GM18519 (cell line): ENCODE measurements around the gene C4orf50.

ENCODE experiments used
- ATAC-seq: cut with Tn5 transposase; IDR thresholded peaks from one replicate; pipeline ENCODE4 v1.9.1; 2021; ENCODE audit warnings: mild to moderate bottlenecking, moderate library complexity; ENCODE audit not compliant: unreplicated experiment, low FRiP score

The C4orf50 gene

DNA sequence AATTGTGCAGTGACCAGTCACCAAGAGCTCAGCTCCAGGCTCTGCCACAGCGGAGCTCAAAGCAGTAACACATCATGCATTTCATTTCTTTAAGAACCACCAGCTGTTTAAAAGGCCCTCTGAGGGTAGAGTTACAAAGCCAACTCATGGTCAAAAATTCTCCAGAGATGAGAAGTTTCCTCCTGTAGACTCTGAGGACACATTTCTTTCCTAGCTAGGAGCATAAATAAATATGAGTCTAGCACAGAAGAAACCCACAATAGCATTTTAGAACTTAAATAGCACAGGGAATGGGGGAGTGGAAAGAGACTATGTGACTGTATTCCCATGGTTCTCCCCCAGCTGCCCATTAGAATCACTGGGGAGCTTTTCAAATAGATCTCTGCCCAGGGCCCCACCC lies 118.8 kb downstream of the C4orf50 start:
- ATAC-seq, result no peak

GRCh38 chr4:5897674-5898073 lies 120.6 kb downstream of the C4orf50 start:
- ATAC-seq, result no peak

GRCh38 chr4:5895287-5895686 lies 122.9 kb downstream of the C4orf50 start:
- no peak for ATAC-seq

- ATAC-seq, result no peak
Observed at GRCh38 chr4:5894266-5894665, 124.0 kb downstream of the C4orf50 start.

GRCh38 chr4:5893591-5893990 lies 124.6 kb downstream of the C4orf50 start:
- no peak for ATAC-seq

DNA sequence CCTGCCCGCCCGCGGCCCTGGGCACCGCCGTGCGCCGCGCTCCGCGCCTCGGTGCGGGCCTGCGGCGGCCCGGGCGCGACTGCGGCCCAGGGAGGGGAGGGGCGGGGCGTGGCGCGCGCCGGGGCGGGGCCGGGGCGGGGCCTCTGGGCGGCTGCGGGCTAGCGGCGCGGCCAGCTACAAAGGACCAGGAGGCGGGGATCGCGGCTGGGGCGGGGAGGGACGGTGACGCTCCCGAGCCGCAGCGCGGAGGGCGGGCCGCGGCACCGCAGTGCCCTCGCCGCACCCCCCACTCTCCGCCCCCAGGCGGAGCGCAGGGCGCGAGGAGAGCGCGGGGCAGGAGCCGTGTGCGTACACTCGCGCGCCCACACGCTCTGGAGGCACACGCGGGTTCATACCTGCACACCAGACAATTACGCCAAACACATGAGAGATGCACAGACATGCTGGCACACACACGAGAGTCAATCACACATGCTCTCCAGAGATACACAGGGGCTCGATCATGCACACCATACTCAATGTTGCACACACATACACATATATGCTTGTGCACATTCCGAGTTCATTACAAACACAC lies 125.1 kb downstream of the C4orf50 start, which contains the start of gene CRMP1:
Gene CRMP1, minus strand, starts transcription at position 83 of the 577 bp plus-strand sequence. CDS start 117 bp downstream, outside the sequence.
- ATAC-seq, result no peak

DNA sequence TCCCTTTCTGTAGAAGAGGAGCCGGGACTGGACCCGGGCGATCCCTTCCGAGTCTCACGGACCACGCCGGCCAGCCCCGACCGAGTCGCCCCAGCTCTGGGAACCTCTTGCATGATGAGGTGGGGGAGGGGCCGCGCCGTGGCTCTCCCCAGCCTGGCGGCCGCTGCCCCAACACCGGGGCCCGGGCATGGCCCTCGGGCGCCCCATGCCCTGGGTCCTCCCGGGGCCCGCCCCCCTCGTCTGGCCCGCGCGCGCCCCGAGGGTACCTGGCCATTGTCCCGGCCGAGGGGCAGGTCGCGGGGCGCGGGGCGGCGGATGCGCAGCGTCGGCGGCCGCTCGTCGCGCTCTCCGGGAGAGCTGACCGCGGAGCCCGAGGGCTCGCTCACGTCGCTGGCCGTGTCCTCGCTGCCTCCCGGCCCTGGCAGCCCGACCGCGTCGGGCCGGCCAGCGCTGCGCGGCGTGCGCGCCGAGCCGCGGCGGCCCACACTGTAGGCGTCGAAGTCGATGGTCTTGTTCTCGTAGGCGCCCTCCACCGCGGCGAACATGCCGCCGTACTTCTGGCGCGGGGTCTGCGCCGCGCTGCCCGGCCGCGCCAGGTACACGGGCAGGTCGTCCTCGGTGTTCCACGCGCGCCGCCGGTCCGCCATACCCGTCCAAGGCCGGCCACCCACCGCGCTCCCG lies 125.8 kb downstream of the C4orf50 start:
- ATAC-seq, result no peak

DNA sequence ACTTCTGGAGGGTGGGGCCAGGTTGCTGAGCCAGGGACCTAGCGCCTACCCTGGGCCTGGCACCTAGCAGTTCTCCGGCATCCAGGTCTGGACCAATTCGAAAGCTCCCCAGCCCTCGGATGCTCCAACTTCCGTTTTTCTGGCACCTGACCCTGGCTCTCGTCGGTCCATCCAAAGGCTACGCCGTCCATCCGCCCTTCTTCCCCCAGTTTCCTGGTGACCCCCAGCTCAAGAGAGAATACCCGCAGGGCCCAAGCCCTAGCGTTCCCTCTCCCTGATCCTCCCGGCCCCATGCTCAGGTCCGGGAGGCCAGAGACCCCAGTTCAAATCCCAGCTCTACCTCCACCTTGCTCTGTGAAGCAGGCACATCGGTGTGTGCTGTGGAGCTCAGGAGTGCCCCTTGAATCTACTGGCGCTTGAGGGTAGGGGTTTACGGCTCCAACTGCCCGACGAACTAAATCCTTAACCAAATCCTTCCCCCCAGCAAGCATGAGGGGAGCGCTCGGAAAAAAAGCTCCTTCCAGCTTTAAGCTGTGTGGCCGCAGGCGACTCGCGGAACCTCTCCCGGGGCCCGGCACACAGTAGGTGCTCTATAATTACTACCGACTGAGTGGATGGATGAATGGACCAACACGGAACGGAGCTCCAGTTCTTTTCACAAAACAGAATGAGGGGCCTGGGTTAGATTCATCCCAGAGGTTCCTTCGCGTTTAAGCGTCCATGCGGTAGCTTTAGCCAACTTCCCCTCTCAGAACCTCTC lies 126.5 kb downstream of the C4orf50 start:
- ATAC-seq, result no peak

- no peak for ATAC-seq
Observed at GRCh38 chr4:5890063-5890727, 128.0 kb downstream of the C4orf50 start.

DNA sequence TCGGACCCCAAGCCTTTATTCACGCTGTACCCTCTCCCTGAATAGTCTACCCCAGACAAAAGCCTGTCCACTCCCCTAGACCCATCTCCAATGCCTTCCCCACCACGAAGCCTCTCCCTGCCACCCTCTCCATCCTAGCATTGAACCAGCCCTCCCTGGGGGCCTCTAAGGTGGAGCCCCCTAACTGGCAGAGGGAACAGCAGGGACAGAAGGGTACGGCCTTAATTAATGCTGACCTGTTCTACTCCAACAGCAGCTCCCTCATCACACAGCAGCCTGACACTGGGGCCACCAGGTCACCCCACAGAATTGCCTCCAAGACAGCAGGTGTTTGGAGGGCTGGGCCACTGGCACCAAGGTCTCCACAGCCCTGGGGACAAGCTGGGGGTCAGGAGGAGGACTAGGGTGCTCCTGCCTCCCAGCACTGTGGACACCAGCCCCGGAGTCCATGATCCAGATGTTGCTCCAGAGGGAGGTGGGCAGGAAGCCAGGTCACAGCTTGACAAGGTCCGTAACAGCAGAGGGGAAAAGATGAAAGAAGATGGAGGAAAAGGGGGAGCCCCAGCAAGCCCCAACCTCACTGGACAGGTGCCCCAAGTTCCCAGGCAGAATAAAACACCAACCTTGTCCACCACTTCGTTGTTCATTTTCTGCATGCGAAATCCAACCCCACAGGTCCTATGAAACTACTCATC lies 129.1 kb downstream of the C4orf50 start:
- ATAC-seq, result no peak

DNA sequence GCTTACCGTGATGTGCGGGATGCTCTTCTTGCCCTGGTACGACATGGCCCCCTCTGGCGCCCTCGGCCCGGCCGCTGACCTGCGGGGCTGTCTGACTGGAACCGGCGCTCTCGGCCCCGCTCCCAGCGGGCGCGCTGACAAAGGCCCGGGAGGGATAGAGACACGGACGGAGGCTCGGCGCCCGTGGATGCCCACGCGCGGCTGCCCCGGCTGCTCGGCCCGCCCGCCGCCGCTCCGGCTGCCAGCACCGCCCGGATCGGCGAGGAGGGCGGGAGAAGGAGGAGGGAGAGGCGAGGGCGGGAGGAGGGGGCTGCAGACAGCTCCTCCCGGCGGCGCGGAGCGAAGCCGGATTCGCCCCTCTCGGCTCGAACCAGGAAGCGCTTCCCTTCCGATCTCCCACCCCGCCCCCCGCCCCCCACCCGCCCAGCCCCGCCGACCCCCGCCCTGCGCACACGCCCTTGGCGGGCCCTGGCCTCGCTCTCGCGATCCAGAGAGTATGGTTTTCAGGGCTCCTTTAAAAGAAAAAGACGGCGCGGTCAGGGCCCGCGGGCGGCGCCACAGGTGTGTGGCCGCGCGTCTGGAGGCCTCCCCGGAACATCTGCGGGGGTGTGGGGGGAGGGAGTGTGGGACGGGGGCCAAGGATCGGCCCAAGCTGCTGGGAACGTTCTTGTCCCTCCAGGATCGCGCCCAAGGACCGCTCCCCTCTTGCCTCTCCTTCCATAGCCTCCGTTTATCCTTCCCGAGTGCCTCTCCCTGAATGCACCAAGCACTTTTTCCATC lies 129.8 kb downstream of the C4orf50 start:
- ATAC-seq, result no peak

- no peak for ATAC-seq
Observed at GRCh38 chr4:5887361-5888221, 130.6 kb downstream of the C4orf50 start.

GRCh38 chr4:5887011-5887360 lies 131.2 kb downstream of the C4orf50 start:
- no peak for ATAC-seq

DNA sequence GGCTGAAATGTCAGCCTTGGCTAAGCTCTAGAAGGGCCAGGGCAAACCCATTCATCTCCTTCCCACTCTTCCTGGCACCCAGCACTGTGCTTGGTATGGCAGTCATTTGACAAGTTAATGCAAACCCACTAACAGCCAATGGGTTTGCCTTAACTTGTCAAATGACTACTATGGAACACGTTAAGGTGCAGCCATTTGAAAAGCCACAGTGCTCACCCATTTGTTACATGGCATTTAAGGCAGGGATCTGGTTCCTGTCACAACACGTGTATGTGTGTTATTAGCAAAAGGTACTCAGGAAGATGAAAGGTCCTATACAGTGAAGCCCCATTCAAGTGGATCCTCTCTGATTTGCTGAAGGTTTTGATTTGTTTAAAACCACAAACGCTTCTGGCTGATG lies 132.5 kb downstream of the C4orf50 start:
- no peak for ATAC-seq

GRCh38 chr4:5884796-5885195 lies 133.4 kb downstream of the C4orf50 start:
- ATAC-seq, result no peak

DNA sequence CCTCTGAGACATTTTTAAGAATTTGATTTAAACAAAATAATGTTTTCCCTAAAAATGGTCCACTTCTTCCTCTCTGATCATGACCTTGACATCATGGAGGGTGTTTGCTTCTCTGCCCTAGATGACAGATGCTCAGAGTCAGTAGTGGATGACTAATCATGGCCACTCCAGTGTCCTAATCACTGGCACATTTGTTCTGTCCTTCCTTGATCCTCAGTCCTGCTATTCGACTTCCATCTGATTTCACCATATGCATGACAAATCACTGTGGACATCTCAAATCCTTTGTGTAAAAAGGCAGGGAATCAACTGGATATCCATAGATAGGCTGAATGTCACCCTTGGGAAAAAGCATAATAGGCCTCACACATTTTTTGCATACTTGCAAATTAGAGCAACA lies 134.3 kb downstream of the C4orf50 start:
- no peak for ATAC-seq

GRCh38 chr4:5882947-5883346 lies 135.3 kb downstream of the C4orf50 start:
- ATAC-seq, result no peak

DNA sequence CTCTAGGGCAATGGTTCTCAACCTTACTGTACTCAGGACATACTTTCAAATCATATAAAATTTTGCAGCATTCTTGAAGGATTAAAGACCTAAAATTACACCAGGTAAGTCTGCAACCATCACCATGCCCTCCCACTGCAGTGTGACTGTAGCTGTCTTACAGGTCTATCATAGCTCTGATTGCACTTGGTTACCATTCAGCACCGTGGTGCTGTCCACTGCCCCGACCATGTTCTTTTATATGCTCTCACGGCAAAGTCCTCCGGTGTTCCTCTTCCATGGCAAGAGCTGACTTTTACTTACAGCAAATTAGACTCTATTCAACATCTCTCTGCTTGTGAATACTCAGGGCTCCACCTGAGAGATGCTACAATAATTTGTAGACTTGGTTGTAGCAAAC lies 136.9 kb downstream of the C4orf50 start:
- ATAC-seq, result no peak

DNA sequence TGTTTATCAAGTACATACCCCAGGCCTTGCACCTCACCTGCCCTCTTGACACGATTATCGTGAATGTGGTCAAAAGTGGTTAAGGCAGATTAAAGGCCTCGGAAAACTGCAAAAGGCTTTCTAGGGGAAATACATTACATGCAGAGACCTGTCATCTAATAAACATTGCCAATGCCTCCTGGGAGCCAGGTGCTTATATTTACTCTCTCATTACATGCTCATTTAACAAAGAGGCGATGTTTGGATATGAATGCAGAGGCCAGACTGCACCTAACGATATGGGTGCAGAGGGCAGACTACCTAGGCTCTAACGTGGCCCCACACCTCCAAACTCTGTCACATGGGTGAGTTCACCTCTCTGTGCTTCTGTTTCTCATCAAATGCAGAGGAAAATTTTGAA lies 139.9 kb downstream of the C4orf50 start:
- no peak for ATAC-seq
